ENCODE data around the gene USHBP1. TPM values are rescaled to one million over a fixed set of nuclear protein-coding genes. Genes with fewer than 3 reads are reported as not detected.

Gene USHBP1
- total RNA-seq, 1 experiment from 2014 or later = 12.3 TPM

DNA sequence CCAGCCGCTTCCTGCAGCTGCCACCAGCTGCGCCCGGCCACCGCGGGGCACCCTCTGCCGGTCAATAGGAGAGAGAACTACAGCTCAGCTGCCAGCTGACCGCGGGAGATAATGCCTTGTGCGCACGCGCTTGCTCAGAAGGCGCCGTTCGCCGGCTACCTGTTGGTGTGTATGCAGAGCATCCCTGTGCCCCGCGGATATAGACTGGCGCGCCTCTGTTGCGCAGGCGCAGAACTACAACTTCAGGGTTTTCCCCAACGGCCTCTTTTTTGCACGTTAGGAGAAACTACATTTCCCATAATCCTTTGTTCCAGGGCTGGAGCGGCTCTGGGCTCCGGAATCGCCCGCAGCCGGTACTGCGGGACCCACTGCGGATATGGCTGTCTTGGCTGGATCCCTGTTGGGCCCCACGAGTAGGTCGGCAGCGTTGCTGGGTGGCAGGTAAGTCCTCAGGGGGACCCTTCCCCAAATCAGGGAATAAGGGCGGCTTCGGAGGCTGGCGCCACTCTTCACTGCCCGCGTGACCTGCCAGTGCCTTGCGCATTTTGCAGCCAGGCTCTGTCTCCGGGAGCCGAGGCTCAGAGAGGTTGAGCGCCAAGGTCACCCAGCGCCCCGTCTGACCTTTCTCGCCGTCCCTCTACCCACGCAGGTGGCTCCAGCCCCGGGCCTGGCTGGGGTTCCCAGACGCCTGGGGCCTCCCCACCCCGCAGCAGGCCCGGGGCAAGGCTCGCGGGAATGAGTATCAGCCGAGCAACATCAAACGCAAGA, 41.2 kb upstream of the USHBP1 start, which contains the start of gene MRPL34 (continued):
- TF ChIP-seq FOXP4 (CRISPR knock-in tag; IDR thresholded peaks at IDR 0.05) (no peak), GRHL2 (CRISPR knock-in tag; IDR thresholded peaks at IDR 0.05; ENCODE audit: insufficient replicate concordance, severe bottlenecking) (no peak), ZNF423 (CRISPR knock-in tag; IDR thresholded peaks at IDR 0.05) (no peak; the same call in 1 of the 2 replicates), E2F5 (CRISPR knock-in tag; IDR thresholded peaks at IDR 0.05) (0 out of 2 replicates have a peak, but pooled peaks have one; percentile 34), SMAD4 (CRISPR knock-in tag; IDR thresholded peaks at IDR 0.05) (no peak), GTF2I (CRISPR knock-in tag; conservative IDR thresholded peaks at IDR 0.05) (0 out of 2 replicates have a peak, but pooled peaks have one; percentile 37), HMGA2 (CRISPR knock-in tag; IDR thresholded peaks at IDR 0.05) (no peak), ZNF138 (CRISPR knock-in tag; conservative IDR thresholded peaks at IDR 0.05) (no peak), ZNF219 (CRISPR knock-in tag; IDR thresholded peaks at IDR 0.05; ENCODE audit: borderline replicate concordance) (no peak), ZNF416 (CRISPR knock-in tag; IDR thresholded peaks at IDR 0.05) (no peak; the same call in none of the 2 replicates), ZNF232 (CRISPR knock-in tag; IDR thresholded peaks at IDR 0.05) (peak; percentile 55; the same call in 1 of the 2 replicates), NFE2L1 (CRISPR knock-in tag; IDR thresholded peaks at IDR 0.05) (peak; percentile 69; the same call in 1 of the 2 replicates), ZNF263 (CRISPR knock-in tag; IDR thresholded peaks at IDR 0.05; ENCODE audit: low read depth) (no peak), MAX (CRISPR knock-in tag; IDR thresholded peaks at IDR 0.05) (0 out of 2 replicates have a peak, but pooled peaks have one; percentile 50), TP53 (CRISPR knock-in tag; IDR thresholded peaks at IDR 0.05) (no peak), CDX4 (CRISPR knock-in tag; IDR thresholded peaks at IDR 0.05; ENCODE audit: borderline replicate concordance) (no peak)
- TF ChIP-seq, protein P1, sequence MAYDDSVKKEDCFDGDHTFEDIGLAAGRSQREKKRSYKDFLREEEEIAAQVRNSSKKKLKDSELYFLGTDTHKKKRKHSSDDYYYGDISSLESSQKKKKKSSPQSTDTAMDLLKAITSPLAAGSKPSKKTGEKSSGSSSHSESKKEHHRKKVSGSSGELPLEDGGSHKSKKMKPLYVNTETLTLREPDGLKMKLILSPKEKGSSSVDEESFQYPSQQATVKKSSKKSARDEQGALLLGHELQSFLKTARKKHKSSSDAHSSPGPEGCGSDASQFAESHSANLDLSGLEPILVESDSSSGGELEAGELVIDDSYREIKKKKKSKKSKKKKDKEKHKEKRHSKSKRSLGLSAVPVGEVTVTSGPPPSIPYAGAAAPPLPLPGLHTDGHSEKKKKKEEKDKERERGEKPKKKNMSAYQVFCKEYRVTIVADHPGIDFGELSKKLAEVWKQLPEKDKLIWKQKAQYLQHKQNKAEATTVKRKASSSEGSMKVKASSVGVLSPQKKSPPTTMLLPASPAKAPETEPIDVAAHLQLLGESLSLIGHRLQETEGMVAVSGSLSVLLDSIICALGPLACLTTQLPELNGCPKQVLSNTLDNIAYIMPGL (CRISPR knock-in tag; IDR thresholded peaks at IDR 0.05) = peak; percentile 84
- TF ChIP-seq, protein P2, sequence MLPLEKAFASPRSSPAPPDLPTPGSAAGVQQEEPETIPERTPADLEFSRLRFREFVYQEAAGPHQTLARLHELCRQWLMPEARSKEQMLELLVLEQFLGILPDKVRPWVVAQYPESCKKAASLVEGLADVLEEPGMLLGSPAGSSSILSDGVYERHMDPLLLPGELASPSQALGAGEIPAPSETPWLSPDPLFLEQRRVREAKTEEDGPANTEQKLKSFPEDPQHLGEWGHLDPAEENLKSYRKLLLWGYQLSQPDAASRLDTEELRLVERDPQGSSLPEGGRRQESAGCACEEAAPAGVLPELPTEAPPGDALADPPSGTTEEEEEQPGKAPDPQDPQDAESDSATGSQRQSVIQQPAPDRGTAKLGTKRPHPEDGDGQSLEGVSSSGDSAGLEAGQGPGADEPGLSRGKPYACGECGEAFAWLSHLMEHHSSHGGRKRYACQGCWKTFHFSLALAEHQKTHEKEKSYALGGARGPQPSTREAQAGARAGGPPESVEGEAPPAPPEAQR (CRISPR knock-in tag; IDR thresholded peaks at IDR 0.05) = no peak
- TF ChIP-seq, protein P3, sequence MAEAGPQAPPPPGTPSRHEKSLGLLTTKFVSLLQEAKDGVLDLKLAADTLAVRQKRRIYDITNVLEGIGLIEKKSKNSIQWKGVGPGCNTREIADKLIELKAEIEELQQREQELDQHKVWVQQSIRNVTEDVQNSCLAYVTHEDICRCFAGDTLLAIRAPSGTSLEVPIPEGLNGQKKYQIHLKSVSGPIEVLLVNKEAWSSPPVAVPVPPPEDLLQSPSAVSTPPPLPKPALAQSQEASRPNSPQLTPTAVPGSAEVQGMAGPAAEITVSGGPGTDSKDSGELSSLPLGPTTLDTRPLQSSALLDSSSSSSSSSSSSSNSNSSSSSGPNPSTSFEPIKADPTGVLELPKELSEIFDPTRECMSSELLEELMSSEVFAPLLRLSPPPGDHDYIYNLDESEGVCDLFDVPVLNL (CRISPR knock-in tag; IDR thresholded peaks at IDR 0.05; ENCODE audit: borderline replicate concordance, low read depth) = no peak
- TF ChIP-seq, protein P4, sequence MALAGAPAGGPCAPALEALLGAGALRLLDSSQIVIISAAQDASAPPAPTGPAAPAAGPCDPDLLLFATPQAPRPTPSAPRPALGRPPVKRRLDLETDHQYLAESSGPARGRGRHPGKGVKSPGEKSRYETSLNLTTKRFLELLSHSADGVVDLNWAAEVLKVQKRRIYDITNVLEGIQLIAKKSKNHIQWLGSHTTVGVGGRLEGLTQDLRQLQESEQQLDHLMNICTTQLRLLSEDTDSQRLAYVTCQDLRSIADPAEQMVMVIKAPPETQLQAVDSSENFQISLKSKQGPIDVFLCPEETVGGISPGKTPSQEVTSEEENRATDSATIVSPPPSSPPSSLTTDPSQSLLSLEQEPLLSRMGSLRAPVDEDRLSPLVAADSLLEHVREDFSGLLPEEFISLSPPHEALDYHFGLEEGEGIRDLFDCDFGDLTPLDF (CRISPR knock-in tag; IDR thresholded peaks at IDR 0.05) = 0 out of 2 replicates have a peak, but pooled peaks have one; percentile 51
- TF ChIP-seq, protein P5, sequence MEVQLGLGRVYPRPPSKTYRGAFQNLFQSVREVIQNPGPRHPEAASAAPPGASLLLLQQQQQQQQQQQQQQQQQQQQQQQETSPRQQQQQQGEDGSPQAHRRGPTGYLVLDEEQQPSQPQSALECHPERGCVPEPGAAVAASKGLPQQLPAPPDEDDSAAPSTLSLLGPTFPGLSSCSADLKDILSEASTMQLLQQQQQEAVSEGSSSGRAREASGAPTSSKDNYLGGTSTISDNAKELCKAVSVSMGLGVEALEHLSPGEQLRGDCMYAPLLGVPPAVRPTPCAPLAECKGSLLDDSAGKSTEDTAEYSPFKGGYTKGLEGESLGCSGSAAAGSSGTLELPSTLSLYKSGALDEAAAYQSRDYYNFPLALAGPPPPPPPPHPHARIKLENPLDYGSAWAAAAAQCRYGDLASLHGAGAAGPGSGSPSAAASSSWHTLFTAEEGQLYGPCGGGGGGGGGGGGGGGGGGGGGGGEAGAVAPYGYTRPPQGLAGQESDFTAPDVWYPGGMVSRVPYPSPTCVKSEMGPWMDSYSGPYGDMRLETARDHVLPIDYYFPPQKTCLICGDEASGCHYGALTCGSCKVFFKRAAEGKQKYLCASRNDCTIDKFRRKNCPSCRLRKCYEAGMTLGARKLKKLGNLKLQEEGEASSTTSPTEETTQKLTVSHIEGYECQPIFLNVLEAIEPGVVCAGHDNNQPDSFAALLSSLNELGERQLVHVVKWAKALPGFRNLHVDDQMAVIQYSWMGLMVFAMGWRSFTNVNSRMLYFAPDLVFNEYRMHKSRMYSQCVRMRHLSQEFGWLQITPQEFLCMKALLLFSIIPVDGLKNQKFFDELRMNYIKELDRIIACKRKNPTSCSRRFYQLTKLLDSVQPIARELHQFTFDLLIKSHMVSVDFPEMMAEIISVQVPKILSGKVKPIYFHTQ (CRISPR knock-in tag; IDR thresholded peaks at IDR 0.05) = no peak

Measured in WTC11 (cell line).